ENCODE measurements around the gene CD151. TPM values are rescaled to one million over a fixed set of nuclear protein-coding genes. Genes with fewer than 3 reads are reported as not detected.

The CD151 gene
- total and polyA plus RNA-seq, 4 donors: 31.6 to 264 (median 124) TPM

- no peaks in the 10 kb centered on the region for H3K36me3 ChIP-seq (ENCODE audit: control insufficient read depth in 4 of 4, insufficient read depth in 3 of 4, low read depth in 1 of 4, low read length in 3 of 4)
- H3K9me3 ChIP-seq (ENCODE audit: control insufficient read depth in 4 of 4, low read length in 3 of 4): no peaks in the 10 kb centered on the region
- no peak overlapping the region for H3K27ac ChIP-seq (ENCODE audit: low read depth in 1 of 2, low read length in 2 of 2)
- WGBS: 16% methylated on average over 71 of the region's 71 CpGs
- peaks cover 3 to 32% (median 12%) of the 10 kb centered on the region in 4 donors for H3K4me1 ChIP-seq (ENCODE audit: control insufficient read depth in 4 of 4, insufficient read depth in 4 of 4, low read length in 3 of 4)
- no peak overlapping the region for H3K9ac ChIP-seq (ENCODE audit: low read depth in 1 of 2, low read length in 2 of 2)
- peak overlapping the region in 1 of 3 donors; percentile 37 for H3K4me3 ChIP-seq (ENCODE audit: low read depth in 1 of 3, low read length in 3 of 3)
- no peak for TF ChIP-seq RXRA (IDR thresholded peaks at IDR 0.05)
- no peak for TF ChIP-seq ATF3 (IDR thresholded peaks at IDR 0.05)
- no peak for TF ChIP-seq ZBTB33 (IDR thresholded peaks at IDR 0.05)
- TF ChIP-seq JUND (IDR thresholded peaks at IDR 0.05): no peak
- no peak for TF ChIP-seq YY1 (IDR thresholded peaks at IDR 0.05)
- no peak for TF ChIP-seq CTCF (IDR thresholded peaks at IDR 0.05; ENCODE audit: low read depth, low read length, missing input control)
- TF ChIP-seq NR2F2 (IDR thresholded peaks at IDR 0.05): no peak
- TF ChIP-seq FOXA1 (IDR thresholded peaks at IDR 0.05): no peak
- TF ChIP-seq MAX (IDR thresholded peaks at IDR 0.05): no peak
- no peak for TF ChIP-seq FOXA2 (IDR thresholded peaks at IDR 0.05)
- no peak for TF ChIP-seq REST (IDR thresholded peaks at IDR 0.05)
- no peak for TF ChIP-seq SP1 (IDR thresholded peaks at IDR 0.05)
- TF ChIP-seq GABPA (IDR thresholded peaks at IDR 0.05 in 1 of 2, conservative IDR thresholded peaks at IDR 0.05 in 1 of 2): no peak
- TF ChIP-seq HNF4G (IDR thresholded peaks at IDR 0.05): no peak
- no peak for TF ChIP-seq RAD21 (IDR thresholded peaks at IDR 0.05)
- no peak for TF ChIP-seq EGR1 (IDR thresholded peaks at IDR 0.05; ENCODE audit: low read depth in 2 of 2)
- DNase-seq (ENCODE audit: low spot score): no peak
- peaks cover 0 to 3% (median 0%) of the 10 kb centered on the region in 4 donors for H3K27me3 ChIP-seq (ENCODE audit: control insufficient read depth in 4 of 4, insufficient read depth in 4 of 4, low read length in 3 of 4)
Measured at GRCh38 chr11:849104-849824, 16.5 kb downstream of the CD151 start.

Measured in liver (tissue), 9 donors.